Stimulated activated CD4-positive, alpha-beta T cell treated with anti-CD3 and anti-CD28 coated beads, Interleukin-4, amount 100 ng/mL, for 24 hours (primary cell): ENCODE data around the gene CHST12.
"Not testable (repeated sequence)": the region's sequence is repeated elsewhere in the genome, so short reads cannot be mapped to it uniquely, and the experiment has no call there.

ENCODE experiments used
- DNase-seq: peaks from one replicate; pipeline ENCODE4 v3.0.0-alpha.2; 2020

CHST12 gene

DNA sequence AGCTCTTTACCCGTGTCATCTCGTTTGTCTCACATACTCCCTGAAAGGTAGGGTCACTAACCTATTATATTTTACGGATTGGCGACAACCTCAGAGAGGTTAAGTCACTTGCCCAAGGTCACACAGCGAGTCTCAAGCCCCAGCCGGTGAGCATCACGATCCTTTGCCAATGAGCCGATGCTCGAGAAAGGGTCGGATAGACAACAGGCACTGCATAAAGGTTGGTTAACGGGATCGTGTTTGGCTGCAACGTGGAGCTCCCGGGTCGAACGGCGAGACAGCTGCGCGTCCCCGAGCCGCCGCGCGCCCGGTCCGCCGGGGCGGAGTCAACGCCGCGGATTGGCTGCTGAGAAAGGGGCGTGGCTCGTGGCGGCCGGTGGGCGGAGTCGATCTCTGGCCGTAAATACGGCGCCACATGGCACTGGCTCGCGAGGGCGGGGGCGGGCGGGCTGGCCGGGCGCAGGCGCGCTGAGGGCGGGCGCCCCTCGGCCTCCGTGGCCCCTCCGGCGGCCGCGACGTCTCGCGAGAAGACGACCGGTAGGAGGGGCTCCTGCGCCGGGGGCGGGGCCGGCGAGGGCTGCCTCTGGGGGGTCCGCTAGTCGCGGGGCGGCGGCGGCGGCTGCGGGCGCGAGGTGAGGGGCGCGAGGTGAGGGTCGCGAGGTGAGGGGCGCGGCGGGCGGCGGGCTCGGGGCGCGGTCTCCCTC lies at the start of gene CHST12:
TSS of gene CHST12 (plus strand) at position 598 of the 704 bp plus-strand sequence. CDS start 29,029 bp downstream, outside the sequence.
- peak; percentile 93 for DNase-seq

DNA sequence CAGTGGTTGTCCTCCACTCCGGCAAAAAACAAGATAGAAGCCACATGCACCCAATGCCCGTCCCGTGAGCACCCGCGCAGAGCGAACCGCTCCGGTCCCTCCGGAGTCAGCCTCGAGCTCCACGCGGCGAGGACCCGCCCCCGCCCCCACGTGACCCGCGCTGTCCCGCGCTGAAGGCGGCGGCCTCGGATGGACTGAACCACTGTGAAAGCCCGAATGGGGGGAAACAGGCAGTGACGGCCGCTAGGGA lies 49.5 kb upstream of the CHST12 start:
- peak; percentile 92 for DNase-seq

DNA sequence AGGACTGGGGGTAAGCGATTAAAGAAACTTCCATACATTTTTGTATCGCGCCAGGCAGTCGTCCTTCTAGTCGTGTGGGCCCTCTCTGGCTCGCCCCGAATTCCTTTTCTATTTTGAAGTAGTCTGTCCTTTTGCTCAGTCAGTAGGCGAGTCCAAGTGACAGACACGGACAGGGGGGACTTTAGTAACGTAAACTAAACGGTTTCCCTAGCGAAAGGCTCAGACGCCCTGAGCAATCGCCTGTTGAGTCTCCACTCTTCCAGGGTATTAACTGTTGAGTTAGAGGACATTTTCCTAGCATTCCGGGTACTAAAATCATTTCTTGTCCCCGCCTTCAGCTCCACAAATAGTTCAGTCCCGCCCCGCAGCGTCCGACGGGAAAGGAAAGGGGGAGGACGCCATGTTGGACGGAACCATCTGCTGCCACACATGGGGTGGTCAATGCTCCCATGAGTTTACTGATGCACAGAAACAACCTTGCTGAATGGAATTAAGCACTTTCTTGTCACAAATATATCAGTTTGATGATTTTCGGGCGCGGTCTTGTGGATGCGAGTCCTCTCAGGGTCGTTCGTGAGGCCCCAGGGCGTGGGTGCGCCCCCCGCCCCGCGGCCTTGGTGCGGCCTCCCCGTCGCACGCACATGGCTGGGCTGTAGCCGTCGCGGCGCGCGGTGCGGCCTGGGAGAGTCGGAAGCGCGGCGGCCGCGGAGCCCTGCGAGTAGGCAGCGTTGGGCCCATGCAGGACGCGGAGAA lies 49.0 kb upstream of the CHST12 start, which contains the start of gene EIF3B:
TSS of gene EIF3B (plus strand) at position 642 of the 753 bp plus-strand sequence. CDS start at position 737, 95 bp downstream.
- peak; percentile 91 for DNase-seq

DNA sequence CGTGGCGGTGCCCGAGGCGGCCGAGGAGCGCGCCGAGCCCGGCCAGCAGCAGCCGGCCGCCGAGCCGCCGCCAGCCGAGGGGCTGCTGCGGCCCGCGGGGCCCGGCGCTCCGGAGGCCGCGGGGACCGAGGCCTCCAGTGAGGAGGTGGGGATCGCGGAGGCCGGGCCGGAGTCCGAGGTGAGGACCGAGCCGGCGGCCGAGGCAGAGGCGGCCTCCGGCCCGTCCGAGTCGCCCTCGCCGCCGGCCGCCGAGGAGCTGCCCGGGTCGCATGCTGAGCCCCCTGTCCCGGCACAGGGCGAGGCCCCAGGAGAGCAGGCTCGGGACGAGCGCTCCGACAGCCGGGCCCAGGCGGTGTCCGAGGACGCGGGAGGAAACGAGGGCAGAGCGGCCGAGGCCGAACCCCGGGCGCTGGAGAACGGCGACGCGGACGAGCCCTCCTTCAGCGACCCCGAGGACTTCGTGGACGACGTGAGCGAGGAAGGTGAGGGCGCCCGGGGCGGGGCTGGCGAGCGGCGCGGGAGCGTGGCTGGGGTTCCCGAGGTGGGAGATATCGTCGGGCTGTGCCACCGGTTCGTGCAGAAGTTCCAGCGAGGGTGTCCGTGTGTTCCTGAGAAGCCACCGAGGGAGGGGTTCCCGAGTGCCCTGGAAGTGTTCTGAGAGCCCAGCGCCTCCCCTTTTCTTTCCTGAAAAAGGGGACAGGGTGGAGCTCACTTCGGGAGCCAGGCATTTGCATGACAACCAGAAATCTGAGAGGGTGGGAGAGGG lies 48.3 kb upstream of the CHST12 start:
- peak; percentile 27 for DNase-seq

DNA sequence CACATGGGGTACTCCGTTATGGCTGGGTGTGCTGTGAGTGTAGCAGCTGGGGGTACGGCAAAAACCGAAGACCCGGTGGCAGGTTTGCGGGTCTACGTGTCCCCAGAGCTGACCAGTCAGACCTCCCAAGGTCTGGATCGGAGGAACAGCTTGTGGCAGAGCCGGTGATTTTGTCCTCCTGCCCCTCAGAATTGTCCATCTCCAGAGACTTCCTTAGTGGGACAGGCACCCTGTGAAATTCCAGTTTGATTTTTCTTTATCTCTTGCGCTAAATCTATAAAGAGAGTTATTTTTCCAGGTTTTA lies 47.8 kb upstream of the CHST12 start:
- DNase-seq = no peak

DNA sequence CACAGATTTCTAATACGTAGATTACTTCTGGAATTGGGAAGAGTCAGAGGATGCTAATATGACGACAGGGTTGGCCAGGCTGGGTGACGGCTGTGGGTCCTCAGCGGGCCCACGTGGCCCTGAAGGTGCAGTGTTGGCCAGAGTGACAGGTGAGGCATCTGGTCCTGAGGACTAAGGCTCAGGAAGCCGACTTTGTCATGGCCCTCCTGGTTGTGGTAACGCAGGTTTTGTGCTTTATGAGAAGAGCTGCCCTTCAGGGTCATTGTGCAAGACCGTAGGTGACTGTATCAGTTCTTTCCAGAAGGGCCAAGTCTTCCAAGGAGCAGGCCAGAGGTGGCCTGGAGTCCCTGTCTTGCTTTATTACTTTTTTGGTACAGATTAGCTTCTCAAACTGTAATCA lies 46.2 kb upstream of the CHST12 start:
- DNase-seq = no peak

DNA sequence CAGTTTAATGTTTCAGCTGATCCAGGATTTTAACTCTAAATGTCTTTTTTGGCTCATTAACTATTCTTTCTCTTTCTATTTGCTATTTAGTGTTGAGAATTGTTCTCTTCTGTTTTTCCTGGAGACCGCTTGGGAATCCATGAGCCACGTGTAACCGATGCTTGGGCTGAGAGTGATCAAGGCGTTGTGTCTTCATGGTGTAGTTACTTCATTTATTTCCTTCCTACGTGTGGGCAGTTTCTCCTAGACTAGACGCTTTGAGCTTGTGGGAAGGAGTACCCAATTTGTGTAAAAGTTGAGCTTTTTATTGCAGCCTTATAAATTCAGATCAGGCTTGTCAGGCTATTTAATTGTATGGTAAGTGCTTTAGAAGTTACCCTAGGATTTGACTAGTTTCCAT lies 45.8 kb upstream of the CHST12 start:
- no peak for DNase-seq

DNA sequence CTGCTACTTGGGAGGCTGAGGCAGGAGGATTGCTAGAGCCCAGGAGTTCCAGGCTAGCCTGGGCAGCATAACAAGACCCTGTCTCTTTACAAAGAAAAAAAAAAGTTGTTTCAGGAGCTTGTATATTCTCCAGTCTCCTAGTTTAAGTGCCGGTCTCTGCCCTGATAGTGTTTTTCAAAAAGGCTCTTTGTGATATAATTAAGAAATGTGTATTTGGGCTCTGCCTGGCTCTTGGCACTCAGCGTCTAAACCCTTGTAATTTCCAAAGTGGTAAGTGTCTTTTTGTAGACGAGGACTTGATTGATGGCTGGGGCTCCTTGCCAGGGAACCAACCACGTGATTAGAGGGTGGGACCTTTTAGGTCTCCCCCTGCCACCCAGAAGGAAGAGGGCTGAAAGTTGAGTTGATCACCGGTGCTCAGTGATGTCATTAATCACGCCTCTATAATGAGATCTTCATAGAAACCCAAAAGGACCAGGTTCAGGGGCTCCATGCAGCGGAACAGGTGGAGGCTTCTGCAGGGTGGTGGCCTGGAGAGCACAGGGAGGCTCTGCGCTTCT lies 44.4 kb upstream of the CHST12 start:
- DNase-seq = no peak

DNA sequence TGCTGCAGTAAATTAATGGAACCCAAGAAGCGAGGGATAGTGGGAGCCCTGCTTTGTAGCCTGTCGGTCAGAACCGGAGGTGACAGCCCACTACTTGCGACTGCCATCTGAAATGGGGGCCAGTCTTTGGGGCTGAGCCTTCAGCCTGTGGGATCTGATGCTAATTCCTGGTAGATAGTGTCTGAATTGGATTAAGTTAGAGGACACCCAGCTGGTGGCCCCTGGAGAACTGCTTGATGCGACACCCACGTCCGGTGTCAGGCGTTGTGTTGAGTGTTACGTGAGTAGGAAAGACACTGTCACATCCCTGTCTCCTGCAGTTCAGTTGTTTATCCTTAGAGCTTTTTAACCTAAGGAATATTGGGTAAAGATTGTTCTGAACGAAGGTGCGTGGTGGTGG lies 43.8 kb upstream of the CHST12 start:
- no peak for DNase-seq

DNA sequence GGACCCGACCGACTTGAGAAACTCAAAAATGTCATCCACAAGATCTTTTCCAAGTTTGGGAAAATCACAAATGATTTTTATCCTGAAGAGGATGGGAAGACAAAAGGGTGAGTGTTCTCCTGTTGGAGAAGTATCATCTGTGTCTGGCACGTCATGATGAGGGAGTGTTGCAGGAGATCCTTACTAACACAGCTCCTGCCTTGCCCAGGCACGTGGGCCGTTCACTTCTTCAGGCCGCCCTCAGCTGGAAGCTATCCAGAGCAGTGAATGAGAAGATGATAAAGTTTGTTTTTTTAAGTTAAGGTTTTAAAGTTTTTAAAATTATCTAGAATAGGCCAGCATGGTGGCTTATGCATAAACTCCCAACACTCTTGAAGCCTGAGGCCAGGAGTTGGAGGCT lies 42.6 kb upstream of the CHST12 start:
- DNase-seq = no peak

DNA sequence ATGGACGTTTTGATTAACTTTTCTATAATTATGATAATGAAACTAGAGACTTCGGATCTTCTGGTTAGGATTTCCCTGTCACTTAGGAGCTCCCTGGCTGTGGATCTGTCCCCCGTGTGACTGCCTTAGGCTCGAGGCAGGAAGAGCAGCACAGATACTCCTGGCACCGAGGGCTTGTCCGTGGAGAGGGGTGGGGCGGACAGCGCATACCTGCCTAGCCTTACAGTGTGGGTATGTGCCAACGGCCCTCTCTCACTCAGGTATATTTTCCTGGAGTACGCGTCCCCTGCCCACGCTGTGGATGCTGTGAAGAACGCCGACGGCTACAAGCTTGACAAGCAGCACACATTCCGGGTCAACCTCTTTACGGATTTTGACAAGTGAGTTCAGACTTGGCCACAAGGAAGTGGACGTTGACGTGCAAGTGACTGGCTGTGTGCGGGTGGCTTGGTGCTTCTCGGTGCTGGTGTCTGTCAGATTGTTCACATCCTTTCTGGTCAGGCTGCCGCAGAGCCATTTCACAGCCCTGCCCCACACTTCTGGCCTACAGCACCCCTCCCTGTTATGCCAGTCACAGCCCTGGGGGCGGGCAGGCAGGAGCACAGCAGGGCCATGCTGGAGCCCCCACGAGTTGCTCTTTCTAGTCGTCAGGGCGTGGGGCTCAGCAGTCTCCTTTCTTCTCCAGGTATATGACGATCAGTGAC lies 40.9 kb upstream of the CHST12 start:
- DNase-seq = no peak

DNA sequence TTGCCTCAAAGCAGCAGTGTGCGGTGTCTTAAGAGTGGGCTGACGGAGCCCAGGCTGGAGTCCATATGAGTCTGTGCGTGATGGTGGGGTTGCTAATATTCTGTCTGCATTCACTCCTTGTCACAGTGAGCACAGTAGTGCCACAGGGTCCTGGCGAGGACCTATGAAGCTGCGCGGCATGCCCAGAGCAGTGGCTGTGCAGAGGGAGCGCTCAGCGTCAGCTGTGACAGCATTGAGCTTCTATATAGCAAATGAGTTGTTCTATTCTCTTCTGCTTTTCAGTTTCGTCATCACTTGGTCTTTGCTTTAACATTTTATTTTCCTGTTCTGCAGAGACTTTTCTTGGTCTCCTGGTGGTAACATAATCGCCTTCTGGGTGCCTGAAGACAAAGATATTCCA lies 34.3 kb upstream of the CHST12 start:
- no peak for DNase-seq

DNA sequence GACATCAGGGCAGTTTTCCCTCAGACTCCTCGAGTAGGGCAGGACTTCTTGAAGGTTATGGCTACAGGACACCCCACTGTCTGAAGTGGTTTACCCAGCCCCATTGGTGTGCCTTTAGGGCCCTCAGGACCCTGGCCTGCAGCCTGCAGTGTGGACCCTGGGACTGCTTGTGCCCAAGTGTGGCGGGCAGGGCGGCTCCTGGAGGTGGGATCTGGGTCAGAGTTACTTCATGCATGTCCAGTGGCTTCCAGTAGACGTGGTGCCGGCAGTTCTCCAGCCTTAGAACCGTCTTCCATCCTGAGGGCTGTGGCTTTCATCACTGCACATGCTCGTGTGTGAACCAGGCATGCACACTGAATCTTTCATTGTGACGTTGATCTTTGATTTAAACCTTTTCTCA lies 32.1 kb upstream of the CHST12 start:
- DNase-seq = no peak

DNA sequence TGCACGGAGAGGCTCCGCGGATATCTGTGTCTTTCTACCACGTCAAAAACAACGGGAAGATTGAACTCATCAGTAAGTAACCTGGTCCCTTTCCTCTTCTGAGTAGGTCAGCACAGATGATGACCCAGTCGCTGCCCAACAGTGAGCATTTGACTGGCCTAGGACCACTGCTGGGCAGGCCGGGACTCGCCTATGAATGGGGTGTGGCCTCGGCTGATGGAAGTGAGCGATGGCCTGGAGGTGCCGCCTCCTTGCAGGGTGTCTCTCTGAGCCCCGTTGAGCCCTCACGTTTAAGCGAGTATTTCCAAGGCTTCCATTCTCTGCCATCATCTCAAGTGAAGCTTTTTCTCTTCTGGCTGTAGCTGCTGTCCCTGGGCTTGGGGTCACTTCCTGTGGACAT lies 30.7 kb upstream of the CHST12 start:
- DNase-seq = no peak

DNA sequence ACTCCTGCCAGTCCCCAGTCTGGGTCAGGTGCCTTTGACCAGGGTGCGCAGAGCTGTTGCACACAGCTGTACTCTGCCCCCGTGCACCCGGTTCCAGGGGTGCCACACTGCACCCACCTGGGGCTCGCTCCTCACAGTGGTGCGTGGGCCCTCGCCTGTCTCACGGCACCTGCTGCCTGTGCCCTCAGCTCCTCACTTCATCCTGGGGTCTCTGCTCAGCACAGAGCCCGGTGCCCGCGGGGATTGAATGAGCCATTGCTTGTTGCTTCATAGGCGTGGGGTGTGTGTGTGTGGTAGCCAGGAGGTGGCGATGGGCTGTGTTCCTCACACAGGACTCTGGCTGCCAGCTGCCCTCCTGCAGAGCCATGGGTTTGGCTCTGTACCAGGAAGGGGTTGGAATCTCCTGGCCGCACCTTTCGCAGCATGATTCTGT lies 30.3 kb upstream of the CHST12 start:
- DNase-seq = no peak

DNA sequence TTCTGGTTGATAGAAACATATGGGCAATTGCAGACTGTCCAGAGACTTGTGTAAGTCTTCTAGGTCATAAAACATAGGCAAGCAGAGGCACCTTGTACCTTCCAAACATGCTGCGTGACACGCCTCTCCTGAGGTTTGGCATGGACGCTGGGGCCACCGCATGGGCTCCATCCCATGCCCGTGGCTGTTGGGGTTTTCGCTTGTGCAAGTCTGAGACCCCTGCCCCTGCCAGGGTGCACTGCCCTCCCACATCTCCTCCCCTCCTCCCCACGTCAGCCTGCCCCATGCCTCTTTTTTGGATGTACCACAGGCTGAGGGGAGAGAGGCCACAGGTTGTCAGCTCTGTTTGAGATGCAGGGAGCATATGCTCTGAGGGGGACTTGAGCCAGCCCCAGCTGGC lies 29.8 kb upstream of the CHST12 start:
- no peak for DNase-seq

DNA sequence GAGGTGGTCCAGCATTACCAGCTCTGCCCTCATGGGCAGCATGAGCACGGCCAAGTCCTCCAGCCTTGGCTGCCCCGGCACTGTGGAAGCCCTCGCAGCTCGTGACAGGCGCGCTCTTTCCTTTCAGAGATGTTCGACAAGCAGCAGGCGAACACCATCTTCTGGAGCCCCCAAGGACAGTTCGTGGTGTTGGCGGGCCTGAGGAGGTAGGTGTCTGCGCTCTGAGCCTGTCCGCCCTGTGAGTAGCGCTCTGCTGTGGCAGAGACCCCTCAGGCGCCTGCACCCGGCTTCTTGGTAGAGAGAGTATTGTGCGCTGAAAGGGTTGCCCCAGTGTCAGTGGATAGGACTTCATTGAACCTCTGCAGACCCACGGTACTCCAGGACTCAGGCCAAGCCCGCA lies 29.0 kb upstream of the CHST12 start:
- no peak for DNase-seq

DNA sequence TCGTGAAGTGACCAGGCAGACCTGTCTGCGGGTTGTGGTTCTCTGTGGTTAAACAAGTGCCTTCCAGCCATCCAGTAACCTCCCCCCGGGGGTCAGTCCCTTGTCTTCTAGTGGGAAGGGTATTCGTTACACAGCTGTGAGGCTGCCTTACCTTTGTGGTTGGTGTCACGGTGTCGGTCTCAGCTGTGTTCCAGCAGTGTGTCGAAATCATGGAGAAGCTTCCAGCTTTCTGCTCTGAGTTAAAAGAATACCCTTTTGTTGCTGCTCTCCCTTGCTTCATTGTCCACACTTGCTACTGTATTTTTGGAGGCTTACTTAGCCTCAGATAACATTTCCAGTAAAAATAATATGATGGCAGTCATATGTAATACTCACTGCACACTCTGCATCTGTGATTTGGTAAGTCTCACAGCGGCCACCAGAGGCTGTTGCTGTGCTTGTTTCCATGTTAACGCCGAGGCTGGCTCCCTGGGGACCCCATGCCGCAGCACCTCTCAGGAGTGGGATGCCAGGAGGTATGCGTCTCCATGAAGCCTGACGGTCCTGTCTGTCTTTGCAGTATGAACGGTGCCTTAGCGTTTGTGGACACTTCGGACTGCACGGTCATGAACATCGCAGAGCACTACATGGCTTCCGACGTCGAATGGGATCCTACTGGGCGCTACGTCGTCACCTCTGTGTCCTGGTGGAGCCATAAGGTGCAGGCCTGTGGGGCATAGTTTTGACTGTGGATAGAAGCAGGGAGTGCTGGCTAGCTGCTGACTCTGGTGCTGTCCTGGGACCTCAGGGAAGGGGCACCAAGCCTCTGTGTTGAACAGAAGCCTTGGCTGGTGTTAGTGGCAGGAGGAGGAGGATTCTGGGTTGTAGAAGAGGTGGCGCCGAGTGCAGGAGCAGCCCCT lies 28.3 kb upstream of the CHST12 start:
- no peak for DNase-seq

DNA sequence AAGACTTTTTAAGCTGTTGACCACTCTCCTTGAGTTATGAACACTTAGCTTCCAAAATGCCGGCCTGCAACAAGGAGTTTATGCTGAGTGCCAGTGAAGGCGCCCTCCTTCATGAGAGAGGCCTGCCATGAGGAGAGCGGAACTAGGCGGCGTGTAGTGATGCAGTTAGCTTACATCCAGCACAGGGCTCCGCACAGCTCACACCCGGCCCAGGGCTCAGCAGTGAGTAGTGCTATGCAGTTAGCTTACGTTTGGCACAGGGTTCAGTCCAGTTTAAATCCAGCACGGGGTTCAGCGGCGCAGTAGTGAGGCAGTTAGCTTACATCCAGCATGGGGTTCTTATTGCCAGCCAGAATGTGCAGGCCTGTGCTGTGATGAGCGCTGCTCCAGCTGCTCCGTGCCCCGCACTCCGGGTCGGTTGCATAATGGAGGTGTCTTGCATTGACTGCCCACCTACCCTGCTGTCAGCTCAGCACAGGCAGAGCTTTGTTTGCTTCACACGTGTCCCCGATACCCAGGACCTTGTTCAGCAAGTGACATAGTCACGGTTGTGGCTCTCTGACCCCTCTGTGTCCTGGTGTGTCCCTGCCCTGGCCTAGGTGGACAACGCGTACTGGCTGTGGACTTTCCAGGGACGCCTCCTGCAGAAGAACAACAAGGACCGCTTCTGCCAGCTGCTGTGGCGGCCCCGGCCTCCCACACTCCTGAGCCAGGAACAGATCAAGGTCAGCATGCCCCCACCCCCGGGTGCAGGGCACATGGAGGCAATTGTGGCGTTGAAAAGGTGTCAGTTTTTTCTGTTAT lies 26.9 kb upstream of the CHST12 start:
- DNase-seq = no peak

DNA sequence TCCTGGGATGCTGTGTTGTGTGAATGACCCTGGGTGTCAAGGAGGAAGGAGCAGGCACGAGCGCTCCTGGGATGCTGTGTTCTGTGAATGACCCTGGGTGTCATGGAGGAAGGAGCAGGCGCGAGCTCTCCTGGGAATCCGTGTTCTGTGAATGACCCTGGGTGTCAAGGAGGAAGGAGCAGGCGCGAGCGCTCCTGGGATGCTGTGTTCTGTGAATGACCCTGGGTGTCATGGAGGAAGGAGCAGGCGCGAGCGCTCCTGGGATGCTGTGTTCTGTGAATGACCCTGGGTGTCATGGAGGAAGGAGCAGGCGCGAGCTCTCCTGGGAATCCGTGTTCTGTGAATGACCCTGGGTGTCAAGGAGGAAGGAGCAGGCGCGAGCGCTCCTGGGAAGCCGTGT lies 25.9 kb upstream of the CHST12 start:
- not testable (repeated sequence) for DNase-seq

DNA sequence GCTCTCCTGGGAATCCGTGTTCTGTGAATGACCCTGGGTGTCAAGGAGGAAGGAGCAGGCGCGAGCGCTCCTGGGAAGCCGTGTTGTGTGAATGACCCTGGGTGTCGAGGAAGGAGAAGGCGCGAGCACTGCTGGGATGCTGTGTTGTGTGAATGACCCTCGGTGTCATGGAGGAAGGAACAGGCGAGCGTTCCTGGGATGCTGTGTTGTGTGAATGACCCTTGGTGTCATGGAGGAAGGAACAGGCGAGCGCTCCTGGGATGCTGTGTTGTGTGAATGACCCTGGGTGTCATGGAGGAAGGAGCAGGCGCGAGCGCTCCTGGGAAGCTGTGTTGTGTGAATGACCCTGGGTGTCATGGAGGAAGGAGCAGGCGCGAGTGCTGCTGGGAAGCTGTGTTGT lies 25.3 kb upstream of the CHST12 start:
- not testable (repeated sequence) for DNase-seq
